GM12874 (cell line): ENCODE results near the gene POLR1H.

Source experiments
- CTCF ChIP-seq: IDR thresholded peaks from 2 replicates; pipeline ENCODE4 v1.5.1; 2011; ENCODE audit warnings: low read depth, mild to moderate bottlenecking, control low read depth, low read length, moderate library complexity; ENCODE audit not compliant: insufficient read depth

POLR1H gene

GRCh38 chr6:30100585-30101443 lies 39.7 kb downstream of the POLR1H start:
- TF ChIP-seq CTCF, result no peak

DNA sequence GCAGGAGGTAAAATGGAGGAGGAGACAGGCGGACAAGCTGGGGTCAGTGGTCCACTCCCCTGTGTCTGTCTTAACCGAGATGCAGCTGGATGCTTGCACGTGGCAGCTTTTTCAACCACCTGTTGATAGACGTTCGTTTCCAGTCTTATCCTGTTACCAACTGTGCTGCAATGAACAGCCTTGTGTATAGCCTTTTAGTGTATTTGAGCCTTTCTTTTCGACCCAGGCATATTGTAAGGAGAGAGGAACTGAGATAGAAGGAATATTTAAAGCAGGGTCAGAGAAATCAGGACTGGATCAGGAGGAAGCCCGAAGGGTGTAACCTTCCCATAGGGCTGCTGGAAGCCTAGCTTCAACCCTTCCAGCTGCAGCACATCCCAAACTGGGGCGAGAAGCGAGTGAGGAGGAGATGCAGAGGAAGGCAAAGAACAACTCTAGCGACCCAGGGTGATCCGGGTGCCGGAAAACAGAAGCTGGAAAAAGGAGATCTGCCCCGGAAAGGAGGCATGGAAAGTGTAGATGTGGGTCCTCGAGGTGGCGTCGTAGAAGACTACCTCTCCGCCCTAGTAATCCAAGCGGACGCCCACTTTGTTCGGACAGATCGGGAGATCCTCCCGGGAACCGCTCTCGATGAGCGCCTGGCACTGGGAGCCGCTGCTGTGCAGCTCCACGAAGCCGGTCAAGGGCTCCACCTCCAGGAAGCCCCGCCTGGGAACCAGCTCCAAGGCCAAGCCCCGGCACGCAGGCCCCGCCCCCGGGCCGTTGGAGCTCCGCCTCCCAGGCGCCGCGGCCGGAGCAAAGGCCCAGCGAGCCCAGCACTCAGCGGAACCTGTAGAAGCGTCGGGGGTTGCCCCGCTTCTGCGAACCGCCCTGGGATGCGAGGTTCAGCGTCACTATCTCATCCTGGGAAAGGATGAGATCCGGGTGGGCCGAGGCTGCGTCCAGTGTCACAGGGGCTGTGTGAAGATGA lies 40.7 kb downstream of the POLR1H start:
- no peak for TF ChIP-seq CTCF

DNA sequence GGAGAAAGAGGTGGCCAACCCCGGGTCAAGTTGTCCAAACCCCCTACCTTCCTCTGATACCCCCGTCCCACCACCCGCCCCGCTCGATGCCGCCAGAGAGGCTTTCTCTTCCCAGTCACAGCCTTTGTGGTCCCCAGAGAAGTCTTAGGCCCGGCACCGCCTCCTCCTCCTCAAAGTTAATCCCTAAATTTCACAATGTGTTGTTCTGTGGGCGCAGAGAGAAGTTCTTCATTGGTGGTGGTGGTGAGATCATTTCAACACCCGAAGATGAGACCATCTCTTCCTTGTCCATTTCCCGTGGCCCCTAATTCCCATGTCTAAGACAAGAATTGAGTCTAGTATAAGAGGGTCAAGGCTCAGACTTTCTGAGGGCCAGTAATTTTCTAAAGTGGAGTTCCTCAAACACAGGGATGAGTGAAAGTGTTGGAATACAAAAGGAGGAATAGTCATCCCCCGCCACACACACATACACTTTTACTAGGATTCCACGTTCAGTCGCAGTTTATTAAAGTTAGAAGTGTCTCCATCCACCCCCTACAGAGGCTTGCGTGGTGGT lies 41.4 kb downstream of the POLR1H start:
- TF ChIP-seq CTCF, result no peak

DNA sequence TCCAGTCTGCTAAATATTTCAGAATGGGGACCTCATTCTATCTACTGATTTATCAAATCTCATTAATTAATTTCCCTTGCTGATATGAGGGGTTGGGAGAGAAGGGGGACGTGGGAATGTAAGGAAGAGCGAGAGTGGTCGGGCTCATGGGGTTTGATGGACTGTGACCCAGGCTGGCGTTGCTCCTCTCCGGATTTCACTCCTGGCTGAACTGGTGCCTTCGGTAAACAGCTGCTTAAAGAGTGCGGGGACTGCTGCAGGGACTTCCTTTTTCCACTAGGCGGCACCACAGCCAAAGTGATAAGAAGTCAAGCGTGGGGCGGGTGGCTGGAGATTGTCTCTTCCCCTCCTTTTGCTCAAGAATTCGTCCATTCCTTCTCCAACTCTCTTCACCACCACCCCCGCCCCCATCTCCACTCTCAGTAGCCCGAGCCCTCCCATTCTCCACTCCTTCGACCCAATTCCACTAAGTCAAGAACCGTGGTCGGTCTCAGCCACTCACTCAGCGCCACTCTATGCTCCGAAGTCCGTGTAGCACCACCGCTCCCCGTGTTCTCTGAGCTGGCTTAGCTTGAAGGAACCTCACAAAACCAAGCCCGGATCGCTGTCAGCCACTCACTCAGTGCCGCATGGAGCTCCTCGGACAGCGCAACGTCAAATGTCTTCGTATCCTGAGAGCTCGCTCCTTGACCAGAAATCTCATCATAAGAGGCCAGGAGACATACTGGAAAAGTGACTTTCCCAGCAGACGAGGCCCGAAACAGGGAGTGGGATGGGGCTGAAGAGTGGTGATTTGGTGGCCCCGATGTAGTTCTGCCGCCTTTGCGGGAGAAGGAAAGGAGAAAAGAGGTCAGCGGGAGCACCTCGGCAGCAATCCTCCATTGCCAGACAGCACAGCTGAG lies 42.2 kb downstream of the POLR1H start:
- peak; percentile 96 for TF ChIP-seq CTCF

GRCh38 chr6:30103872-30104179 lies 42.8 kb downstream of the POLR1H start:
- no peak for TF ChIP-seq CTCF

DNA sequence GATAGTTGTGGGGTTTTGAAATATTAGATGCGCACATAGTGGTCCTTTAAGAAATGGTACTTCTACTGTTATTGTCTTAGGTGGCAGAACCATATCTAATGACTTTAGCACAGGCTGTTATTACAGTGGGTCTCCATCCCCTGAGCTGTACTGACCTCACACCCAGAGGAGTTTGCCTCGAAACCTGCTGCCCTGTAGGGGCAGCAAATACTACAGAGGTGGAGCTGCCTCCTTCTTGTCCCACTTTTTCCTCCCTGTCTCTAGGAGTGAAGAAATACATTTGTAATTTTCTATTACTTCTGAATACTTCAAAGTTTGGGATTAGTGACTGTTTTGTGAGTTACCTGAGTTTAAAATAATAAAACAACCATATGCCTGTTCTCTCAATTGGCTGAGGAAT lies 43.6 kb downstream of the POLR1H start:
- TF ChIP-seq CTCF, result no peak
